Colonic mucosa (tissue), 4 donors: ENCODE data around the gene PLA2G4E. TPM values are rescaled to one million over a fixed set of nuclear protein-coding genes. Genes with fewer than 3 reads are reported as not detected.

Experiments used
- DNase-seq: peaks from one replicate; pipeline ENCODE4 v3.0.0-alpha.2; 2020
- H3K27ac ChIP-seq: fragments of 200-600 bp; one replicate; pipeline ENCODE4 v1.8.0; 2021
- H3K27me3 ChIP-seq: fragments of 200-600 bp; one replicate; pipeline ENCODE4 v1.8.0; 2021
- H3K36me3 ChIP-seq: fragments of 200-600 bp; one replicate; pipeline ENCODE4 v1.8.0; 2021
- H3K4me1 ChIP-seq: fragments of 200-600 bp; one replicate; pipeline ENCODE4 v1.8.0; 2021; ENCODE audit warnings: mild to moderate bottlenecking
- H3K4me3 ChIP-seq: fragments of 200-600 bp; one replicate; pipeline ENCODE4 v1.8.0; 2021
- H3K9ac ChIP-seq, 2 donors: one replicate each; pipeline ENCODE4 v1.7.0; 2013; ENCODE audit warnings: control low read depth in 2 of 2, low read depth in 2 of 2, low read length in 2 of 2
- H3K9me3 ChIP-seq: fragments of 200-600 bp; one replicate; pipeline ENCODE4 v1.8.0; 2021
- CTCF ChIP-seq: fragments of 200-600 bp; IDR thresholded peaks from one replicate; pipeline ENCODE4 v1.8.0; 2022; ENCODE audit warnings: antibody characterized with exemption, mild to moderate bottlenecking
- intact Hi-C: fragments of 100-400 bp; cut with DNase I; formaldehyde crosslinking; loops from one replicate; pipeline ENCODE4 v1.14.1; 2022
- total RNA-seq, 2 donors: library from RNA; stranded (reverse); fragmentation: NEBNext Ultra II Directional in 1 of 2; extraction: Animal tissue kit (Norgen Biotek cat#: 25700) in 1 of 2; gene quantifications; one replicate each; pipeline ENCODE4 v1.2.1, GENCODE V29; 2021
- donor health status: healthy.
- donor health status: DM: no; HTN: no; CAD: no.
- donor health status: DM: no; HTN: no; CAD: no.

The PLA2G4E gene
- total RNA-seq, 2 donors from 2014 or later: 0.67 TPM; not detected in 1

- Histone ChIP-seq H3K9ac (no peak overlapping the region), H3K27me3 (no peaks in the 10 kb centered on the region), H3K4me1 (peaks cover 6% of the 10 kb centered on the region), H3K4me3 (no peak overlapping the region), H3K27ac (no peak overlapping the region), H3K9me3 (no peaks in the 10 kb centered on the region), H3K36me3 (no peaks in the 10 kb centered on the region)
- DNase-seq: no peak
- intact Hi-C loops: no loop called here
- TF ChIP-seq CTCF: no peak
Measured at GRCh38 chr15:42031198-42031915, 10.5 kb upstream of the PLA2G4E start.

GRCh38 chr15:42027521-42027920, 6.7 kb upstream of the PLA2G4E start:
- Histone ChIP-seq H3K4me3 (no peak overlapping the region), H3K27ac (no peak overlapping the region), H3K9ac (no peak overlapping the region), H3K9me3 (no peaks in the 10 kb centered on the region), H3K4me1 (no peaks in the 10 kb centered on the region), H3K36me3 (no peaks in the 10 kb centered on the region), H3K27me3 (no peaks in the 10 kb centered on the region)
- no peak for DNase-seq
- TF ChIP-seq CTCF: no peak
- intact Hi-C loops: no loop called here

GRCh38 chr15:42024303-42024702, 3.5 kb upstream of the PLA2G4E start:
- Histone ChIP-seq H3K27ac (no peak overlapping the region), H3K9ac (no peak overlapping the region), H3K36me3 (no peaks in the 10 kb centered on the region), H3K27me3 (no peaks in the 10 kb centered on the region), H3K4me1 (no peaks in the 10 kb centered on the region), H3K4me3 (no peak overlapping the region), H3K9me3 (no peaks in the 10 kb centered on the region)
- TF ChIP-seq CTCF: no peak
- intact Hi-C loops: no loop called here
- no peak for DNase-seq

GRCh38 chr15:42021593-42021992, 751 bp upstream of the PLA2G4E start:
- intact Hi-C loops: no loop called here
- no peak for TF ChIP-seq CTCF
- H3K27me3 ChIP-seq: no peaks in the 10 kb centered on the region
- no peaks in the 10 kb centered on the region for H3K9me3 ChIP-seq
- H3K9ac ChIP-seq: no peak overlapping the region
- no peaks in the 10 kb centered on the region for H3K4me1 ChIP-seq
- H3K27ac ChIP-seq: no peak overlapping the region
- no peak for DNase-seq
- no peak overlapping the region for H3K4me3 ChIP-seq
- H3K36me3 ChIP-seq: no peaks in the 10 kb centered on the region

- Histone ChIP-seq H3K4me3 (no peak overlapping the region), H3K9me3 (no peaks in the 10 kb centered on the region), H3K4me1 (no peaks in the 10 kb centered on the region), H3K27me3 (no peaks in the 10 kb centered on the region), H3K27ac (no peak overlapping the region), H3K9ac (no peak overlapping the region), H3K36me3 (no peaks in the 10 kb centered on the region)
- no peak for DNase-seq
- intact Hi-C loops: no loop called here
- no peak for TF ChIP-seq CTCF
Measured at GRCh38 chr15:42018306-42019224, 2.3 kb downstream of the PLA2G4E start.
